ENCODE results near the gene CLASP1.

CLASP1 gene

DNA sequence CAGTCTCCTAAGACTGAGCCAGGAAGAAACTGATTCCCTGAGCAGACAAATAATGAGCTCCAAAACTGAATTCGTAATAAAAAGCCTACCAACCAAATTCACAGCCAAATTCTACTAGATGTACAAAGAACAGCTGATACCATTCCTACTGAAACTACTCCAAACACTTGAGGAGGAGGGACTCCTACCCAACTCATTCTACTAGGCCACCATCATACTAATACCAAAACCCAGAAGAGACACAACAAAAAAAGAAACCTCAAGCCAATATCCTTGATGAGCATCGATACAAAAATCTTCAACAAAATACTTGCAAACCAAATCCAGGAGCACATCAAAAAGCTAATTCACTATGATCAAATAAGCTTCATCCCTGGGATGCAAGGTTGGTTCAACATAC, 98.6 kb downstream of the CLASP1 start:
- TF ChIP-seq CSDC2 (CRISPR knock-in tag; IDR thresholded peaks at IDR 0.05), result no peak
- TF ChIP-seq POU6F1 (CRISPR knock-in tag; IDR thresholded peaks at IDR 0.05; ENCODE audit: borderline replicate concordance, low read depth), result no peak
- TF ChIP-seq SNAI2 (CRISPR knock-in tag; IDR thresholded peaks at IDR 0.05), result no peak
- TF ChIP-seq ISL1 (CRISPR knock-in tag; IDR thresholded peaks at IDR 0.05), result no peak
- no peak for ATAC-seq

DNA sequence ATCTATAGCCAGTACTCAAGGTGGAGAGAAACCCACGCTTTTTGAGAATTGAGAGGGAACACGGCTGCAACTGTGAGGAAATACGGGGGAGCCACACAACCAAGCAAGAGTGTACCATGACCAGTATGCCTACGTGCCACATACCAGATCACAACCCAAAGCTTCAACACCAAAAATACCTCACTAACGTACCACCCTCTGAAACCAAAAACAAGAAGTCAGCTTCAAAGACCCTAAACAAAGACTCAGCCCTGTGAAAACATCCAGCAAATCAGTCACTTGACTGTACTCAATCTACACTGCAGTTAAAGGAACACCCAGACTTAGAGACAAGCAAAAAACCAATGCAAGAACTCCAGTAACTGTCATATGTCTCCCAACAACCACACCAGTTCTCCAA, 101.6 kb downstream of the CLASP1 start:
- ATAC-seq, result no peak
- no peak for TF ChIP-seq PPARA (CRISPR knock-in tag; IDR thresholded peaks at IDR 0.05; ENCODE audit: borderline replicate concordance)
- TF ChIP-seq ZNF70 (CRISPR knock-in tag; IDR thresholded peaks at IDR 0.05), result no peak
- TF ChIP-seq TSHZ2 (CRISPR knock-in tag; IDR thresholded peaks at IDR 0.05), result no peak
- TF ChIP-seq ZFP3 (CRISPR knock-in tag; IDR thresholded peaks at IDR 0.05), result no peak
- no peak for TF ChIP-seq ARNTL (CRISPR knock-in tag; IDR thresholded peaks at IDR 0.05; ENCODE audit: borderline replicate concordance, low read depth)
- TF ChIP-seq ZFP30 (CRISPR knock-in tag; IDR thresholded peaks at IDR 0.05), result no peak
- TF ChIP-seq ZNF565 (CRISPR knock-in tag; conservative IDR thresholded peaks at IDR 0.05; ENCODE audit: low read depth), result no peak
- TF ChIP-seq SNAI2 (CRISPR knock-in tag; IDR thresholded peaks at IDR 0.05), result no peak
- no peak for TF ChIP-seq ZNF8 (CRISPR knock-in tag; IDR thresholded peaks at IDR 0.05)
- TF ChIP-seq, protein P1, sequence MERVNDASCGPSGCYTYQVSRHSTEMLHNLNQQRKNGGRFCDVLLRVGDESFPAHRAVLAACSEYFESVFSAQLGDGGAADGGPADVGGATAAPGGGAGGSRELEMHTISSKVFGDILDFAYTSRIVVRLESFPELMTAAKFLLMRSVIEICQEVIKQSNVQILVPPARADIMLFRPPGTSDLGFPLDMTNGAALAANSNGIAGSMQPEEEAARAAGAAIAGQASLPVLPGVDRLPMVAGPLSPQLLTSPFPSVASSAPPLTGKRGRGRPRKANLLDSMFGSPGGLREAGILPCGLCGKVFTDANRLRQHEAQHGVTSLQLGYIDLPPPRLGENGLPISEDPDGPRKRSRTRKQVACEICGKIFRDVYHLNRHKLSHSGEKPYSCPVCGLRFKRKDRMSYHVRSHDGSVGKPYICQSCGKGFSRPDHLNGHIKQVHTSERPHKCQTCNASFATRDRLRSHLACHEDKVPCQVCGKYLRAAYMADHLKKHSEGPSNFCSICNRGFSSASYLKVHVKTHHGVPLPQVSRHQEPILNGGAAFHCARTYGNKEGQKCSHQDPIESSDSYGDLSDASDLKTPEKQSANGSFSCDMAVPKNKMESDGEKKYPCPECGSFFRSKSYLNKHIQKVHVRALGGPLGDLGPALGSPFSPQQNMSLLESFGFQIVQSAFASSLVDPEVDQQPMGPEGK (CRISPR knock-in tag; IDR thresholded peaks at IDR 0.05; ENCODE audit: borderline replicate concordance), result no peak
- TF ChIP-seq TOX (CRISPR knock-in tag; IDR thresholded peaks at IDR 0.05; ENCODE audit: borderline replicate concordance), result no peak
- TF ChIP-seq CSDC2 (CRISPR knock-in tag; IDR thresholded peaks at IDR 0.05), result no peak
- TF ChIP-seq CSRNP3 (CRISPR knock-in tag; IDR thresholded peaks at IDR 0.05), result no peak
- no peak for TF ChIP-seq POU6F1 (CRISPR knock-in tag; IDR thresholded peaks at IDR 0.05; ENCODE audit: borderline replicate concordance, low read depth)
- TF ChIP-seq ESRRG (CRISPR knock-in tag; IDR thresholded peaks at IDR 0.05), result no peak
- TF ChIP-seq GLIS3 (CRISPR knock-in tag; IDR thresholded peaks at IDR 0.05), result no peak
- no peak for TF ChIP-seq ZC3H10 (CRISPR knock-in tag; IDR thresholded peaks at IDR 0.05)

DNA sequence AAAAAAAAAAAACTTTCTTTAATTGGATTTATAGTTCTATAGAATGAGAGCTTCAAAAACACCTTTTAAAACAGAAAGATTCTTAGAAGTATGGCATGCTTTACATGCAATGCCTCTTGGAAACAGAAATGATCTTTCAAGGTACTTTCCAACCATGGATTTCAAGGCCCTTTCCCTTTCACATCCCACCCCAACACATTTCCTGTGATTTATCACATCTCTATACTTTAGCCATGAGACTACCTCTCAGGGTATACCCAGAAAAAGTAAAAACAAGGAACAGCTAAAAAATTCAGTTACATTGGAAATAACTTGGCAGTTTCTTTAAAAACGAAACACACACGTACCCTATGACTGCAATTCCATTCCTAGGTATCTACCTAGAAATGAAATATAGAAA, 103.3 kb downstream of the CLASP1 start:
- no peak for ATAC-seq
- TF ChIP-seq TSHZ2 (CRISPR knock-in tag; IDR thresholded peaks at IDR 0.05) (no peak), PPARA (CRISPR knock-in tag; IDR thresholded peaks at IDR 0.05; ENCODE audit: borderline replicate concordance) (no peak), ESRRG (CRISPR knock-in tag; IDR thresholded peaks at IDR 0.05) (no peak), OSR1 (CRISPR knock-in tag; IDR thresholded peaks at IDR 0.05) (no peak), CSDC2 (CRISPR knock-in tag; IDR thresholded peaks at IDR 0.05) (no peak), TCF4 (CRISPR knock-in tag; IDR thresholded peaks at IDR 0.05; ENCODE audit: borderline replicate concordance) (no peak), GLIS3 (CRISPR knock-in tag; IDR thresholded peaks at IDR 0.05) (no peak), ZFP3 (CRISPR knock-in tag; IDR thresholded peaks at IDR 0.05) (no peak), TOX (CRISPR knock-in tag; IDR thresholded peaks at IDR 0.05; ENCODE audit: borderline replicate concordance) (no peak), CSRNP3 (CRISPR knock-in tag; IDR thresholded peaks at IDR 0.05) (no peak), ZNF70 (CRISPR knock-in tag; IDR thresholded peaks at IDR 0.05) (no peak), ISL1 (CRISPR knock-in tag; IDR thresholded peaks at IDR 0.05) (no peak), ZC3H10 (CRISPR knock-in tag; IDR thresholded peaks at IDR 0.05) (no peak), RARB (CRISPR knock-in tag; IDR thresholded peaks at IDR 0.05) (no peak), BACH2 (CRISPR knock-in tag; IDR thresholded peaks at IDR 0.05; ENCODE audit: borderline replicate concordance) (no peak), ZNF565 (CRISPR knock-in tag; conservative IDR thresholded peaks at IDR 0.05; ENCODE audit: low read depth) (no peak)

Data from SK-N-SH treated with all-trans-retinoic acid at 6 μM for 48 hours (cell line).